GM10266 (cell line): ENCODE results near the gene TNFRSF13B.
"Not testable (repeated sequence)": the region's sequence is repeated elsewhere in the genome, so short reads cannot be mapped to it uniquely, and the experiment has no call there.

Source experiments
- DNase-seq: peaks from one replicate; pipeline ENCODE4 v3.0.0; 2012; ENCODE audit errors: extremely low spot score
- CTCF ChIP-seq: IDR thresholded peaks from 2 replicates; pipeline ENCODE4 v1.5.1; 2012; ENCODE audit warnings: mild to moderate bottlenecking, low read depth; ENCODE audit not compliant: control insufficient read depth, insufficient read depth; ENCODE audit errors: missing control alignments

The TNFRSF13B gene

GRCh38 chr17:17004251-17004996 lies 32.5 kb upstream of the TNFRSF13B start:
- TF ChIP-seq CTCF: no peak
- no peak for DNase-seq

DNA sequence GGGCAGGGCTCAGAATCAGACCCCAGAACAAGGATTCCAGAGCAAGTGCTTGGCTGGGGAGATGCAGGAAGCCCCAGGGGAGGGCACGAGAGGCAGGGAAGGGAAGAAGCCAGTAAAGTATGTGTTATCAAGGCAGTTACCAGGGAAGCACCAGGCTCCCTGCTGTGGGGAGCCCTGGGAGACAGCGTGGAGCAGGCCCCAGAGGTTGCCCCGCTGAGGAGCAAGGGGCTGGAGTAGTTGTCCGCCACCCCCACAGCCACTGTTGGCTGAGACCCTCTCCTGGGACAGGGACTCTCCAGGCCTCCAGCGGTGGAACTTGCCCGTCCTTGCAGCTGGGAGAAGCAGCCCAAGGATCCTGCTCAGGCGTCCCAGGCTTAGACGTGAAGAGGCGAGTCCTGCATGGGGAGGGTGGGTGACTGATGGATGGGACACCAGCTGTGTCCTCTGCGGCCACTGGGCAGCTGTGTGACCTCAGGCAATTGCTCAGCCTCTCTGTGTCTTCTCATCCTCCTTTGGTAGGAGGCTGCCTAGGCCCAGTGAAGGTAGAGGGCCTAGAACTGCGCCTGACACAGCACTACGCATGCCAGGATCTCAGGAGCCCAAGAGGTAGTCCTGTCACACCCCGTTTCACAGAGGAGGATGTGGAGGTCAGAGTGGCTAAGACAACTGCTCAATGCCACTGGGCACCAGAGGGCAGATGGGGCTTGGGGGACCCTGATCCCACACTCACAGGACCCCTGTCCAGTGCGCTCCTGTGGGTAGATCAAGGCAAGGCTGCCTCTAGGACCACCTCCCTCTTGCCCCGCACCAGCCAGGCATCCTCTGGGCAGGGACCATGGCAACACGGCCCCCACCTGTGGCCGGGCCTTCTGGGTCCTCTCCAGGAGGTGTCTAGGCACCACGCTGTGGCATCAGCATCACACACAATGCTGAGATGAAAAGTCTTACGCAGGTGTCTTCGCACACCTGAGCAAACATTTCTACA lies 31.1 kb upstream of the TNFRSF13B start:
- DNase-seq: not testable (repeated sequence)

GRCh38 chr17:17001874-17002520 lies 30.1 kb upstream of the TNFRSF13B start:
- peak; percentile 94 for TF ChIP-seq CTCF
- peak; percentile 85 for DNase-seq

GRCh38 chr17:17001076-17001777 lies 29.3 kb upstream of the TNFRSF13B start:
- DNase-seq: no peak
- TF ChIP-seq CTCF: no peak

DNA sequence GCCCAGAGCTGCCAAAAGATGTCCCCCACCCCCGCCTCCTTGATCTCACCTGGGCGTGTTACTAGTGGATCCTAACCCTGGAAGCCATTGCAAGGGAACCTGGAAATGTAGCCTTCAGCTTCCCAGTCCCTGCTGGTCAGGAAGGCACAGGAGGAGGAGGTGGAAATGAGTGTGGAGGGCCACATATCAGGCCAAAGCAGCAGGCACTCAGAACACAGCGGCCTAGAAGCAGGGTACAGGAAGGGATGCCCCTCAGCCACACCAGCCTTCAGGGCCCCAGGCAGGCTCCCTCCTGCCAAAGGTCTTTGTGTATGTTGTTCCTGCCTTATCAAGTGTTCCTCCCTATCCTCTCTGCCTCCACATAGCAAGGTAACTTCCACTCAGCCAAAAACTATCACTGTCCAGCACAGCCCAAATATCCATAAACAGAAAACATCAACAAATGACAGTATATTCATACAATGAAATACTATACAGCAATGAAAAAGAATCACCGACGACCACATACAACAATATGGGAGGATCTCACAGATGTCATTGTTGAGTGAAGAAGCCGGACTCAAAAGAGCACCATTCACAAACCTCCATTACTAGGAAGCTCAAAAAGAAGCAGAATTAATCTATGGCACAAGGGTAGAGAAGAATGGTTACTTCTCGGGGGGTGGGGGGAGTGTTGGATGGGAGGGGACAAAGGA lies 28.2 kb upstream of the TNFRSF13B start:
- TF ChIP-seq CTCF: no peak
- DNase-seq: no peak

- DNase-seq: no peak
- peak; percentile 12 for TF ChIP-seq CTCF
Observed at GRCh38 chr17:16997514-16998429, 25.9 kb upstream of the TNFRSF13B start.

- DNase-seq: not testable (repeated sequence)
Observed at GRCh38 chr17:16996726-16997125, 24.8 kb upstream of the TNFRSF13B start.
